GM19193 (cell line): ENCODE data around the gene MACROD2.

Experiments
- POLR2A ChIP-seq: IDR thresholded peaks from 4 replicates; pipeline ENCODE4 v1.6.1; 2011; ENCODE audit not compliant: insufficient read depth, insufficient read length; ENCODE audit errors: extremely low read depth

MACROD2 gene

DNA sequence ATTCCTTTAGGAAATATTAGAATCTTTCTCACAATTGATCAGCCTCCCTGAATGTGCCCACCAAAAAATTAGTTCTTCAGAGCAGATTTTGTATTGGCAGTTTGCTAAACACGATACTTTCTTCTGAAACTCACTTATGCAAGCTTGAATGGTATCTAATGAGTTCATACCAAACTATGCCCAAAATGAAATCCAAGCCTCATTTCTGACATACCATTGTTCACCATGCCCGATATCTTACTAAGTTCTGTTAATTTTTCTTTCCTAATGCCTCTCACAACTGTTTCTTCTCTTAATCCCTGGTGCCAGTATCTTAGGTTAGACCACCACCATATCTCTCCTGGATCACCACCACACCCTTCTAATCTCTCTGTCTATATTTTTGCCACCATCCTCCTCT is 1822.0 kb downstream of the MACROD2 start:
- TF ChIP-seq POLR2A: no peak

DNA sequence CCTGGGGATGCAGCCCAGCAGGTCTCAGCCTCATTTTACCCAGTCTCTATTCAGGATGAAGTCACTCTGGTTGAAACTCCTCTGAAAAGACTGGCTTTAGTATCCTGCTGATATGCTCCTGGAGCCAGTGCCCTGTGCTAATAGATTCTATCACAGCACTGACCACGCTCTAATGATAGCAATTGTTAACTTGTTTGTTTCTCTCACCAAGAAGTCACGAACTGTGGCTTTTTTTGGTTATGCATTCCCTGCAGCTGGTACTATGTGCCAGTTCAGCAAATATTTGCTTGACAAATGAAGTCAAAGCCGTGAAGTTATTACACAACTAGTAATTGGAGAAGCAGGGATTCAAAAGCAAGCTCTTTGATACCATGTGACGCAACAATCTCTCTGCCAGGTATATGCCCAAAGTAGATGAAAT is 1823.3 kb downstream of the MACROD2 start:
- TF ChIP-seq POLR2A: no peak

GRCh38 chr20:15823718-15824117 is 1828.4 kb downstream of the MACROD2 start:
- no peak for TF ChIP-seq POLR2A

DNA sequence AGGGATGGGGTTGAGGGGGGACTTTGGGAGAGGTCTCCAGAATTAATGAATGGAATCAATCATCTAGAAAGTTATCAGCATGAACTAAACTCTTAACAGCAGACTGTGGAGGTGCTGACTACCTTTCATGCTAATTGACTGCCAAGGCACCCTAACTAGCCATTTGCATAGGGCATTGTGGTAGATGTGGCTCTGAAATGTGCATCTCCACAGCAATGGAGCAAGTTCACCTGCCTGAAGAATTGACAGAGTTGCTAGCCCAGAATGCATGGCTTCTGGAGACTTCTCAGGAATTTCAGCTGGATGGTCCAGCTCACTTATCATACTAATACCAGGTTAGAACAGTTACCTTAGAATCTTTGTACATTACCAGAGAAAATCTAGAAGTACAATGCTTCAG is 1832.3 kb downstream of the MACROD2 start:
- no peak for TF ChIP-seq POLR2A

- no peak for TF ChIP-seq POLR2A
Observed at GRCh38 chr20:15831201-15831600, 1835.9 kb downstream of the MACROD2 start.

DNA sequence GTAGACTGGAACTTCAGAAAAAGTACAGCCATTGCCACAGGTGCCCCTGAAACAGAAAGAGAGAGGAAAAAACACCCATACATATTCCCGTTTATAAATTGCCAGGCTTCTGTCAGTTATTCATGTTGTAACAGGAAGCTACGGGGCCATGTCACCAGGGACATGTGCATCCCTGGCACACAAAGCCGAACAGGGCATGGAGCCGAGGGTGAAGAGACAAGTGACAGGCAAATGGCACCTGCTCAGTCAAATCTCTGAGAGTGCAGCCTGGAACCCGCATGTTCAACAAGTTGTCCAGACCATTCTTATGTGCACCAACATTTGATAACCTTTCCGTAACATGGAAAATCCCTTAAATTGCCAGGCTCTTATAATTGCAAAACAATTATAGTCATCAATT is 1837.2 kb downstream of the MACROD2 start:
- no peak for TF ChIP-seq POLR2A

GRCh38 chr20:15834857-15835256 is 1839.5 kb downstream of the MACROD2 start:
- no peak for TF ChIP-seq POLR2A

- TF ChIP-seq POLR2A: no peak
Observed at GRCh38 chr20:15835811-15836210, 1840.5 kb downstream of the MACROD2 start.

DNA sequence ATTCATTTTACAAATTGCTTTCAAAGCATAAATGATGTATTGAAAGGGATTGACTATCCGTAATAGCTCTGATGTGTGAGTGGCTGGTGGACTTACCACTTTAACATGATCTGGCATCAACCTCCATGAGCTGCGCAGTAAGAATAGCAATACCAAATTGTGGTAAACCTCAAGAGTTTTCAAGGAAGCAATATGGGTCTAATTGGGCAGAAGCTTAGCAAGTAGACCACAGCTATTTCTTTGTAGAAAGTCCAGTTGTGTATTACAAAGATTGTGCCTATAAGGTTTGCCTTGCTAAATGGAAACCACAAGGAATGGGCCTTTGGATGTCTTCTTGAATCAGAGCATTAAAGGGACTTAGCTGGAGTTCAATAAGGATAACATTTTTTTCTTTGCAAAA is 1841.3 kb downstream of the MACROD2 start:
- no peak for TF ChIP-seq POLR2A

DNA sequence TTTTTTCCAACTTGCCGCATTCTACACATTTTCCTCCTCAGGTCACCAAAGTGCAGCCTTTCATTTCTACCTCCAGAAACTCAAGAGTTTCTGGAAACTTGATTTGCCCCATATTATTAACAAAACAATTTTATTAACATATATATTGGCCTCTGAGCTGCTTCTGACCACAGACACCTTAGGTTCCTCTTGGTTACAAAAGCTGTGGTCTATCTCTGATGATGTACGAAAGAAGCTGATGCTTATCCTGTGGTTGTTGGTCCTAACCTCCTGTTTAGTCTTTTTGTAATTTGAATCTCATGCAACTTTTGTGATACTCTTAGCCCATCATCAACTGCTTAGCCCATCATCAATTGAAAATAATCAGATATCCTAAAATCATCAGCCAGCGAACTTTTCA is 1842.2 kb downstream of the MACROD2 start:
- no peak for TF ChIP-seq POLR2A

DNA sequence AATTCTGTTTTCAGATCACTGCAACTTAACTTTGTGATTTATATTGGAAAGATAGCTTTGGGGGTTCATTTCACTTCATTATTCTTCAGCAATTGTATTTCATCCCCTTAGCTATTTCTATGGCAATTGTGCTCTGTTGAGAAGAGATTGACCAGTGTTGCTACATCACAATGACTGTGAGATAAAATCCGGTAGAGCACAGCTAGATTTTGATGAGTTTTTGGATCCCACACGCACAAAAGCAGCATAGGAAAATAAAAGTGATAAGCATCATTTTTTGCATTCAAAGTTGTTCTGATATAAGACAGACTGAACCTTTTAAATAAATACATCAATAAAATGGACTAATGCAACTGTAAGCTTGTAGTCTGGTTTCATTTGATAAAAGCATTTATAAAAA is 1843.2 kb downstream of the MACROD2 start:
- no peak for TF ChIP-seq POLR2A

DNA sequence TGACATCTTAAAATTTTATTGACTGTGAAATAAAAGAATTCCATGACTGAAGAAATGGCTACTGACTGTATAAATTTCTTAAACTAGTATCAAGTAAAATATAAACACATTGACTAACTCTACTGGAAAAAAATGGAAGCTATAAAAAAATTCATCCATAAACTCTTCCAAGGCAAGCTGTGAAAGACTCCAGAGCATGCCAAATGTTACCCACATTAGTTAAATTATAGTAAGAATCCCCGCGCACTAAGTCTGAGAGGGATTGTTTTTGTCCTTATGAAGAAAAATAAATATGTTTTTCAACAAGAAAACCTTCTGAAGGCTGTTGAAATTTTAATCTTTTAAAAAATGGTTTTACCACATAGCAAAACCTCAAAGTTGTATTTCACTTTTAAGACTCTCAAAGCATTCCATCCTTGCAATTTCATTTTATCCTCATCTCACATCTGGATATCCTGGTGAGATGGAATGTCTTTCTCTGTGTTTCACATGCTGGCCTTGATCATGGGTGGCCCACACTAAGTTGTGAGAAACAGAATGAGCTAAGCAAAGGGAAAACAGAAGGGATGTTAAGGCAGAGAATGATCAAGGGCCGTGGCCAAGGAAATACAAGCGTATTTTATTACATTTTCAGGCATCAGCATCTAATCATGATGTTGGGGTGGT is 1845.5 kb downstream of the MACROD2 start:
- TF ChIP-seq POLR2A: no peak

- no peak for TF ChIP-seq POLR2A
Observed at GRCh38 chr20:15842872-15843271, 1847.6 kb downstream of the MACROD2 start.

DNA sequence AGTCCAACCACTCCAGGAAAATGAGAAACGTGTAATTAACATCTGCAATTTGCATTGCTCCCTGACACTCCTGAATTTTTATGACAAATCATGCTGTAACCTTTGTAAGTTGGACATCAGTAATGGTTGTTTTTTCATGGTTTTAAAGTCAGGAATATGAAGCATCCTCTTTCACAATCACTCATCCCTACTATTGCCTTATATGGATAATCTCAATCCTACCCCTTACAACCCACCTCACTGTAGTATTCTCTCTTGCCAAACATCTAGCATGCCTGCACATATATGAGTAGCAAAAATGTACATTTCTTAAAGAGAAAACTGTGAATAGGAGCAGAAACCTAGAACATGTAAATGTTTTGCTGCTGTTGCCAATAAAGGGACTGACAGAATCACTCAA is 1848.5 kb downstream of the MACROD2 start:
- no peak for TF ChIP-seq POLR2A

DNA sequence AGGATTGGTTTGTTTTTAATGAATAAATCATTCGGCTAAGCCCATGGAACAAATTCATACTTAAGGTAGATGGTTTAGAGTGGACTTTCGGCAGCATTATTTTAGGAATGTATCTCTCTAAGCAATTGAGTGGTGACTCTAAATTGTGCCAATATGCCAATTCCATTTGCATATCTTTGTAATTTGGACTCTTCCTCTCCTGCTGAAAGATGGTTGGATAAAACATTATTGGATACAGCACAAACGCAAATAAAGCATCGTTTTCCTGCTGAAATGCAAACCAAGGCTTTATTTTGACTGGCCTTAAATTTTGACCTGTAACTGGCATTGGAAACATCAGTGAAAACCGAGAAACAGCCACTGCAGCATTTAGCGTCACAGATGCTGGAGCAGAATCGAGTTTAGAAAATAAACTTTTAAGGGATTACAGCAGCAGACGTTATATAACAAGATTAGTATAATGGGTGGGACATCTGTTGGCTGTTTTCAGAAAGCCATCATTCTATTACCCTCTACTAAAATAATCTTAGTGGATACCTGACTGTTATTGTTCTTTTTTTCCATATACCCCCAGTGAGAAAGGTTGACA is 1852.0 kb downstream of the MACROD2 start:
- TF ChIP-seq POLR2A: no peak

GRCh38 chr20:15848126-15848525 is 1852.8 kb downstream of the MACROD2 start:
- no peak for TF ChIP-seq POLR2A
